Panc1 (cell line): ENCODE results near the gene CABP4. TPM values are rescaled to one million over a fixed set of nuclear protein-coding genes. Genes with fewer than 3 reads are reported as not detected.

ENCODE experiments used
- ATAC-seq: fragments of 200-7000 bp; cut with Tn5 transposase; 2 replicates; pipeline ENCODE4 v1.9.1; 2020; ENCODE audit warnings: mild to moderate bottlenecking, moderate library complexity
- BruUV-seq: library from RNA; stranded (reverse); fragments of 400-500 nt; replicated peaks from 2 replicates; lab custom pipeline; 2021; lab: Mats Ljungman, UMichigan
- CTCF ChIA-PET: fragments of 300-600 bp; sonication (Branson Sonifier 250); formaldehyde crosslinking; loops from one replicate; lab custom pipeline; 2022; ENCODE audit warnings: antibody characterized with exemption; lab: Charles Lee
- POLR2A ChIA-PET: fragments of 300-600 bp; sonication (Branson Sonifier 250); formaldehyde crosslinking; loops from one replicate; lab custom pipeline; 2022; ENCODE audit warnings: antibody characterized with exemption; lab: Charles Lee
- DNase-seq: peaks from one replicate; pipeline ENCODE4 v3.0.0-alpha.2; 2010; ENCODE audit warnings: low read depth, low spot score
- H3K27ac ChIP-seq: 2 replicates; pipeline ENCODE4 v1.5.1; 2011; ENCODE audit warnings: mild to moderate bottlenecking, low read length, inconsistent platforms
- H3K27me3 ChIP-seq: fragments of 200-500 bp; sonication (Bioruptor generic); 2 replicates; pipeline ENCODE4 v1.6.0; 2014; ENCODE audit warnings: low read length, inconsistent platforms; ENCODE audit not compliant: control insufficient read depth, insufficient read depth
- H3K36me3 ChIP-seq: fragments of 200-500 bp; sonication (Bioruptor generic); 2 replicates; pipeline ENCODE4 v1.5.1; 2014; ENCODE audit warnings: inconsistent platforms, mild to moderate bottlenecking, low read length, moderate library complexity; ENCODE audit not compliant: control insufficient read depth, insufficient read depth
- H3K4me1 ChIP-seq: 2 replicates; pipeline ENCODE4 v1.5.1; 2011; ENCODE audit warnings: inconsistent platforms, mild to moderate bottlenecking, low read length, moderate library complexity; ENCODE audit not compliant: control insufficient read depth, insufficient read depth
- H3K4me3 ChIP-seq, 2 experiments: 2 replicates each; pipeline ENCODE4 v1.5.1; 2011 to 2012; ENCODE audit warnings: low read depth in 2 of 2, low read length in 2 of 2, mild to moderate bottlenecking in 2 of 2, inconsistent platforms in 1 of 2, moderate library complexity in 1 of 2
- H3K9me3 ChIP-seq: fragments of 200-500 bp; sonication (Bioruptor generic); 2 replicates; pipeline ENCODE4 v1.5.1; 2014; ENCODE audit warnings: low read depth, mild to moderate bottlenecking, inconsistent platforms, low read length, moderate library complexity; ENCODE audit not compliant: control insufficient read depth, insufficient read depth
- POLR2AphosphoS5 ChIP-seq: IDR thresholded peaks from 2 replicates; pipeline ENCODE4 v1.6.1; 2012; ENCODE audit warnings: mild to moderate bottlenecking, low read depth, low read length, moderate library complexity
- REST ChIP-seq, 2 experiments: IDR thresholded peaks; 2 replicates each; pipeline ENCODE4 v1.6.1; 2011 to 2012; ENCODE audit warnings: low read depth in 2 of 2, control low read depth in 1 of 2, low read length in 1 of 2, mild to moderate bottlenecking in 1 of 2, moderate library complexity in 1 of 2; ENCODE audit not compliant: insufficient read depth in 1 of 2
- SIN3A ChIP-seq: IDR thresholded peaks from 2 replicates; pipeline ENCODE4 v1.6.1; 2012; ENCODE audit warnings: low read depth, mild to moderate bottlenecking, low read length, moderate library complexity, borderline replicate concordance; ENCODE audit not compliant: insufficient read depth
- TCF7L2 ChIP-seq: IDR thresholded peaks from 2 replicates; pipeline ENCODE4 v1.6.1; 2011; ENCODE audit warnings: mild to moderate bottlenecking, low read depth, low read length, inconsistent platforms
- in situ Hi-C: cut with HindIII; loops from 2 replicates; pipeline ENCODE4 v1.10.0; 2016; ENCODE audit warnings: low sequenced_read_pairs, low pct_unique_long_range_greater_than_20kb
- intact Hi-C: fragments of 100-400 bp; cut with micrococcal nuclease; formaldehyde crosslinking; loops from one replicate; pipeline ENCODE4 v1.10.0; 2022; ENCODE audit not compliant: unreplicated experiment
- total RNA-seq: library from RNA; stranded (reverse); gene quantifications from one replicate; pipeline ENCODE4 v1.2.1, GENCODE V29; 2021; ENCODE audit not compliant: unreplicated experiment
- TF ChIP-seq, protein P1 (sequence below): fragments of 450-650 bp; IDR thresholded peaks from 2 replicates; pipeline ENCODE4 v1.5.1; 2017; ENCODE audit warnings: mild to moderate bottlenecking

Gene CABP4
- total RNA-seq, 1 experiment from 2014 or later = not detected

DNA sequence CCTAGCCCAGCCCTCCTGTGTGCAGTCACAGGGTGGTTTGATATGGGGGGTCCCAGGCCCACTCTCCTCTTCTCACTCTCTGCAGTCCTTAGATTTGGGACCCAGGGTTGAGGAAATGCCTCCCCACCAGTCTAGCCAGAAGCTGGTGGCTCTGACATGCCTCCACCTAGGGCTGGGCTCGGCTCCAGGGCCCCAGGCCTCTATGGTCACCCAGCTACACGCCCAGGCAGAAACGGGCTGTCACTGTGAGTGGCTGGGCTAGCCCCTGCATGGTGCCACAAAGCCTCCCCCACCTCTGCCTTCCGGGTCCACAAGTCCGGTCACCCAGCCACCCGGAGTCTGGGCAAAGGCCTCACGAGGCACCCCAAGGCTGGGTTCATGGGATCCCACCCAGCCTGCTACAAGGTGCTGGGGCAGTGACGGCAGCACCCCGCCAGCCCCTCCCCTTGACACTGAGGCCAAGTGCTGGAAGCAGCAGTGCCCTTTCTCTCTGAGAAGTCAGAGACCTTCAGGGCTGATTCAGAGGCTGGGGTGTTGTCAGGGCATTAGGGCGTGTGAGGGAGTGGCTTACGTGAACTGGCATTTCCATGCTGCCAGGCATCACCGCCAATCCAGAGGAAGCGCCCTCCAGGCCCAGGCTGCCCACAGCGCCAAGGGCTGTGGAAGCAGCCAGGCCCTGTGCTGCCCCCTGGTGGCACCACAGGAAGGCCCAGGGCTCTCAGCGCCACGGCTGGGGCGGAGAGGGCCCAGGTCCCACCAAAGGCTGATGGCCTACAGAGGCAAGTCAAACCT, 50.6 kb downstream of the CABP4 start:
- Histone ChIP-seq H3K27ac (peak overlapping the region; percentile 88), H3K4me1 (peaks cover 25% of the 10 kb centered on the region), H3K4me3 (peak overlapping the region; percentile 82 to 90), H3K27me3 (no peaks in the 10 kb centered on the region), H3K9me3 (no peaks in the 10 kb centered on the region), H3K36me3 (no peaks in the 10 kb centered on the region; the same call in 1 of the 2 replicates)
- in situ Hi-C loops = no loop called here
- TF ChIP-seq, protein P1, sequence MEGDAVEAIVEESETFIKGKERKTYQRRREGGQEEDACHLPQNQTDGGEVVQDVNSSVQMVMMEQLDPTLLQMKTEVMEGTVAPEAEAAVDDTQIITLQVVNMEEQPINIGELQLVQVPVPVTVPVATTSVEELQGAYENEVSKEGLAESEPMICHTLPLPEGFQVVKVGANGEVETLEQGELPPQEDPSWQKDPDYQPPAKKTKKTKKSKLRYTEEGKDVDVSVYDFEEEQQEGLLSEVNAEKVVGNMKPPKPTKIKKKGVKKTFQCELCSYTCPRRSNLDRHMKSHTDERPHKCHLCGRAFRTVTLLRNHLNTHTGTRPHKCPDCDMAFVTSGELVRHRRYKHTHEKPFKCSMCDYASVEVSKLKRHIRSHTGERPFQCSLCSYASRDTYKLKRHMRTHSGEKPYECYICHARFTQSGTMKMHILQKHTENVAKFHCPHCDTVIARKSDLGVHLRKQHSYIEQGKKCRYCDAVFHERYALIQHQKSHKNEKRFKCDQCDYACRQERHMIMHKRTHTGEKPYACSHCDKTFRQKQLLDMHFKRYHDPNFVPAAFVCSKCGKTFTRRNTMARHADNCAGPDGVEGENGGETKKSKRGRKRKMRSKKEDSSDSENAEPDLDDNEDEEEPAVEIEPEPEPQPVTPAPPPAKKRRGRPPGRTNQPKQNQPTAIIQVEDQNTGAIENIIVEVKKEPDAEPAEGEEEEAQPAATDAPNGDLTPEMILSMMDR = peak; percentile 100
- TF ChIP-seq TCF7L2 (no peak), SIN3A (peak; percentile 74; the same call in 1 of the 2 replicates), REST (IDR thresholded peaks at IDR 0.05; ENCODE audit: insufficient read depth in 1 of 2, low read depth in 2 of 2, low read length in 1 of 2) (peak in 1 of 2 experiments; percentile 33; a peak in 1 of 4 replicates), POLR2AphosphoS5 (peak; percentile 45; the same call in 1 of the 2 replicates)
- peak; percentile 91 for DNase-seq
- intact Hi-C loops = loop anchor here (5.0 kb wide), 1 partner anchor 94 kb away; no protein-coding TSS in a partner anchor
- BruUV-seq = no TSS peak
- ChIA-PET CTCF (interaction anchor here (0.6 to 0.7 kb wide), 5 partner anchors 68 to 170 kb away, joined by 3 to 8 read pairs (median 3); partner anchors contain the start of genes PPP1CA and PTPRCAP), POLR2A (no interaction called here)
- peak; percentile 69 for ATAC-seq

- no peak for TF ChIP-seq POLR2AphosphoS5
- TF ChIP-seq, protein P1 = no peak; the same call in 1 of the 2 replicates
- TF ChIP-seq TCF7L2 = no peak
- no peak for TF ChIP-seq SIN3A
- TF ChIP-seq REST (IDR thresholded peaks at IDR 0.05; ENCODE audit: insufficient read depth in 1 of 2, low read depth in 2 of 2, low read length in 1 of 2) = no peak
- Histone ChIP-seq H3K36me3 (no peaks in the 10 kb centered on the region; the same call in 1 of the 2 replicates), H3K27me3 (no peaks in the 10 kb centered on the region), H3K4me1 (peaks cover 25% of the 10 kb centered on the region), H3K4me3 (peak overlapping the region; percentile 68 to 82), H3K9me3 (no peaks in the 10 kb centered on the region), H3K27ac (peak overlapping the region; percentile 88)
- ChIA-PET POLR2A (no interaction called here), CTCF (interaction anchor here (0.7 kb wide), 1 partner anchor 69 kb away, joined by 3 read pairs; the partner anchor contains the start of gene PTPRCAP)
- ATAC-seq (no peak), DNase-seq (no peak)
- TSS peak; percentile 95 for BruUV-seq
- intact Hi-C loops (loop anchor here (5.0 kb wide), 1 partner anchor 94 kb away; no protein-coding TSS in a partner anchor), in situ Hi-C loops (no loop called here)
Measured at GRCh38 chr11:67506426-67507051, 51.4 kb downstream of the CABP4 start.
